Neural progenitor cell (in vitro differentiated cells): Measurements from ENCODE around the gene OLFML2B. TPM values are rescaled to one million over a fixed set of nuclear protein-coding genes. Genes with fewer than 3 reads are reported as not detected.

Source experiments
- DNase-seq: peaks from one replicate; pipeline ENCODE4 v3.0.0-alpha.2; 2016; ENCODE audit warnings: low spot score
- H2AFZ ChIP-seq: fragments of 200-600 bp; sonication (generic); replicated peaks from 2 replicates; pipeline ENCODE4 v1.6.1; 2016; ENCODE audit warnings: antibody characterized with exemption
- H3F3A ChIP-seq: fragments of 200-600 bp; sonication (generic); 2 replicates; pipeline ENCODE4 v1.6.1; 2016; ENCODE audit warnings: antibody characterized with exemption, low read depth
- H3K27ac ChIP-seq: fragments of 200-600 bp; sonication (generic); 2 replicates; pipeline ENCODE4 v1.5.1; 2016; ENCODE audit warnings: mild to moderate bottlenecking
- H3K27me3 ChIP-seq: fragments of 200-600 bp; sonication (generic); 2 replicates; pipeline ENCODE4 v1.6.1; 2016; ENCODE audit warnings: mild to moderate bottlenecking, moderate library complexity
- H3K36me3 ChIP-seq: fragments of 200-600 bp; sonication (generic); 2 replicates; pipeline ENCODE4 v1.5.1; 2016
- H3K4me1 ChIP-seq: fragments of 200-600 bp; sonication (generic); 2 replicates; pipeline ENCODE4 v1.6.1; 2016; ENCODE audit warnings: mixed run types
- H3K4me2 ChIP-seq: fragments of 200-600 bp; sonication (generic); 2 replicates; pipeline ENCODE4 v1.6.1; 2016
- H3K4me3 ChIP-seq: fragments of 200-600 bp; sonication (generic); 2 replicates; pipeline ENCODE4 v1.5.1; 2016
- H3K79me2 ChIP-seq: fragments of 200-600 bp; sonication (generic); 2 replicates; pipeline ENCODE4 v1.6.1; 2016; ENCODE audit warnings: low read depth
- H3K9ac ChIP-seq: fragments of 200-600 bp; sonication (generic); 2 replicates; pipeline ENCODE4 v1.6.1; 2016
- H3K9me3 ChIP-seq: fragments of 200-600 bp; sonication (generic); 2 replicates; pipeline ENCODE4 v1.5.1; 2016; ENCODE audit warnings: low read depth
- H4K20me1 ChIP-seq: fragments of 200-600 bp; sonication (generic); 2 replicates; pipeline ENCODE4 v1.6.1; 2016; ENCODE audit warnings: low read depth
- H3K27ac Mint-ChIP-seq: 3 replicates; pipeline ENCODE4 v1.8.0; 2021; ENCODE audit warnings: mixed read lengths
- H3K27me3 Mint-ChIP-seq: 2 replicates; pipeline ENCODE4 v1.8.0; 2022; ENCODE audit warnings: low read depth, mild to moderate bottlenecking, inconsistent platforms, moderate library complexity, mixed read lengths; ENCODE audit not compliant: insufficient read depth
- H3K36me3 Mint-ChIP-seq: 3 replicates; pipeline ENCODE4 v1.8.0; 2021; ENCODE audit warnings: mixed read lengths
- H3K4me1 Mint-ChIP-seq: 3 replicates; pipeline ENCODE4 v1.8.0; 2021; ENCODE audit warnings: mixed read lengths
- H3K4me3 Mint-ChIP-seq: 3 replicates; pipeline ENCODE4 v1.8.0; 2021; ENCODE audit warnings: mild to moderate bottlenecking, moderate library complexity, mixed read lengths
- H3K9me3 Mint-ChIP-seq: 3 replicates; pipeline ENCODE4 v1.8.0; 2020; ENCODE audit warnings: mixed read lengths
- EZH2 ChIP-seq: fragments of 200-600 bp; sonication (generic); IDR thresholded peaks from 2 replicates; pipeline ENCODE4 v1.6.1; 2017; ENCODE audit warnings: antibody characterized with exemption, mild to moderate bottlenecking, moderate library complexity
- EZH2phosphoT487 ChIP-seq: fragments of 200-600 bp; sonication (generic); IDR thresholded peaks from 2 replicates; pipeline ENCODE4 v1.6.1; 2017; ENCODE audit warnings: antibody characterized with exemption
- total RNA-seq: library from RNA; depleted of rRNA; stranded (reverse); fragments of >200 nt; gene quantifications from 2 replicates; pipeline ENCODE4 v1.2.3, GENCODE V29; 2015; ENCODE audit warnings: low replicate concordance
- TF ChIP-seq, protein P1 (sequence below): fragments of 200-600 bp; sonication (generic); IDR thresholded peaks from 2 replicates; pipeline ENCODE4 v1.5.1; 2017; ENCODE audit warnings: antibody characterized with exemption, mild to moderate bottlenecking

Gene OLFML2B
- total RNA-seq, 1 donor from 2014 or later, result 1.3 TPM

DNA sequence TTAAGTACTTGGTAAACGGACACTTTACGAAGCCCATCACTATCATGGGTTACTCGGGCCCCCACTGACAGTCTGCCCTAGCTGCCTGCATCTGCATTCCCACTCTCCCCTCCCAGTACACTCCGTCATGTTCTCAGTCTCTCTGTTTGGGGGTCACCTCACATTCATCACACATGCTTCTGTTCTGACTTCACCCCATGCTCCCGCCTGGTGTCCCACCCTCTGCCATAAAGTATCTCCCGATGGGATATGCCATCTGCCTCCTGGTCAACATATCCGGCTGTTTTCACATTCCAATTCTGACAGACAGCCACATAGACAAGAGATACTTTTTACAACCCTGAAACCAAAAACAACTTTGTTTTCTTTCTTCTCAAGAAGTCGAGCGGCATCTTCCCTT is 1.0 kb downstream of the OLFML2B start:
- Histone ChIP-seq H3K36me3 (no peaks in the 10 kb centered on the region), H3K4me1 (peaks cover 14% of the 10 kb centered on the region), H2AFZ (no peak overlapping the region), H3K9me3 (no peaks in the 10 kb centered on the region), H3K4me2 (peak overlapping the region; percentile 90), H3K4me3 (peak overlapping the region; percentile 69), H3K27me3 (peaks cover 61% of the 10 kb centered on the region), H3K79me2 (no peaks in the 10 kb centered on the region), H3K27ac (no peak overlapping the region), H4K20me1 (no peaks in the 10 kb centered on the region), H3F3A (peaks cover 17% of the 10 kb centered on the region), H3K9ac (no peak overlapping the region)
- Mint-ChIP-seq H3K27me3 (peaks cover 12% of the 10 kb centered on the region), H3K4me1 (peaks cover 22% of the 10 kb centered on the region), H3K36me3 (peaks cover 5% of the 10 kb centered on the region), H3K4me3 (peak overlapping the region; percentile 97), H3K27ac (no peak overlapping the region), H3K9me3 (peaks cover 4% of the 10 kb centered on the region)
- no peak for DNase-seq
- TF ChIP-seq EZH2phosphoT487 (no peak), EZH2 (no peak)
- TF ChIP-seq, protein P1, sequence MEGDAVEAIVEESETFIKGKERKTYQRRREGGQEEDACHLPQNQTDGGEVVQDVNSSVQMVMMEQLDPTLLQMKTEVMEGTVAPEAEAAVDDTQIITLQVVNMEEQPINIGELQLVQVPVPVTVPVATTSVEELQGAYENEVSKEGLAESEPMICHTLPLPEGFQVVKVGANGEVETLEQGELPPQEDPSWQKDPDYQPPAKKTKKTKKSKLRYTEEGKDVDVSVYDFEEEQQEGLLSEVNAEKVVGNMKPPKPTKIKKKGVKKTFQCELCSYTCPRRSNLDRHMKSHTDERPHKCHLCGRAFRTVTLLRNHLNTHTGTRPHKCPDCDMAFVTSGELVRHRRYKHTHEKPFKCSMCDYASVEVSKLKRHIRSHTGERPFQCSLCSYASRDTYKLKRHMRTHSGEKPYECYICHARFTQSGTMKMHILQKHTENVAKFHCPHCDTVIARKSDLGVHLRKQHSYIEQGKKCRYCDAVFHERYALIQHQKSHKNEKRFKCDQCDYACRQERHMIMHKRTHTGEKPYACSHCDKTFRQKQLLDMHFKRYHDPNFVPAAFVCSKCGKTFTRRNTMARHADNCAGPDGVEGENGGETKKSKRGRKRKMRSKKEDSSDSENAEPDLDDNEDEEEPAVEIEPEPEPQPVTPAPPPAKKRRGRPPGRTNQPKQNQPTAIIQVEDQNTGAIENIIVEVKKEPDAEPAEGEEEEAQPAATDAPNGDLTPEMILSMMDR, result no peak

DNA sequence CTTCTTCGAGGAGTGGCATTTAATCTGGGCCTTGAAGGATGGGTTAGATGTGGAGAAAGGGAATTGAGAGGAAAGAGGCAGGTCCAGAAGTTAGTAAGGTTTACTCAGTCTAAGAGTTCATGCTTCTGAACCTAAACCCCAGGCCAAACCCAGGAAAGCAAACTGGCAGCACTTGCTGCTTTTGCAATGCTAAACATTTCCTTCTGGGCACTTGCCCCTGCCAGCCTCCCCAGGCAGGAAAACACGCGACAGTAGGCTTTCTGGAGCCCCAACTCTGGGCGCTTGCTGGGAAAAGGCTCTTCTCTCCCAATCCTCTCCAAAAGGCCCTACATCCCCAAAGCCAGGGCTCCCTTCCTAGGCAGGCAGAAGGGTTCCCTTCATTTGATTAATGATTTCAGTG is 2.5 kb downstream of the OLFML2B start:
- Mint-ChIP-seq H3K9me3 (no peaks in the 10 kb centered on the region), H3K4me1 (peaks cover 22% of the 10 kb centered on the region), H3K27ac (no peak overlapping the region), H3K4me3 (peak overlapping the region; percentile 66), H3K36me3 (peaks cover 3% of the 10 kb centered on the region), H3K27me3 (peaks cover 15% of the 10 kb centered on the region)
- no peaks in the 10 kb centered on the region for H3K9me3 ChIP-seq
- DNase-seq, result no peak
- no peak overlapping the region for H3K4me3 ChIP-seq
- H3K4me1 ChIP-seq, result peaks cover 14% of the 10 kb centered on the region
- H3K79me2 ChIP-seq, result no peaks in the 10 kb centered on the region
- peak overlapping the region; percentile 36 for H3K4me2 ChIP-seq
- H3K36me3 ChIP-seq, result no peaks in the 10 kb centered on the region
- no peak overlapping the region for H3K9ac ChIP-seq
- no peak overlapping the region for H3K27ac ChIP-seq
- no peaks in the 10 kb centered on the region for H4K20me1 ChIP-seq
- H3K27me3 ChIP-seq, result peaks cover 47% of the 10 kb centered on the region
- H2AFZ ChIP-seq, result no peak overlapping the region
- TF ChIP-seq EZH2phosphoT487 (no peak), EZH2 (no peak)
- TF ChIP-seq, protein P1, result no peak
- peaks cover 17% of the 10 kb centered on the region for H3F3A ChIP-seq

DNA sequence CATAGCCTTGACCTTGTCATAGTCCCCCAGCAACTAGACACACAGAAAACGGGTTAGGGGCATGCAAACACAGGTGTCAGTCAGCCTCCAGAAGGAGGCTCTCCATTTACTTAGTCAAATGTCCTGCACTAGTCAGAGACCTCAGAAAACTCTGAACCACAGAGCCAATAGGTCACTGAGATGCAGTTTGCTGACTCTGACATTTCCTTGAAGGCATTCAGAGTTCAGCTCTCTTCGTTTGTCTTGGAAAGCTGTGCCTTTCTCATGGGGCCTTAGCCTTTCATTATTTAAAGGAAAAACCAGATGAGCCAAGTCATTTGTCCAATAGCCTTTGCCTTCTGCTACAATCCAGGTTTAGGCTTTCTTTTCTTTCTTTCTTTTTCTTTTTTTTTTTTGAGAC is 3.5 kb downstream of the OLFML2B start:
- Mint-ChIP-seq H3K27ac (no peak overlapping the region), H3K4me3 (no peak overlapping the region), H3K4me1 (peaks cover 22% of the 10 kb centered on the region), H3K9me3 (no peaks in the 10 kb centered on the region), H3K36me3 (no peaks in the 10 kb centered on the region), H3K27me3 (peaks cover 15% of the 10 kb centered on the region)
- Histone ChIP-seq H3K9ac (no peak overlapping the region), H3K9me3 (no peaks in the 10 kb centered on the region), H3K4me2 (no peak overlapping the region), H3K4me1 (peaks cover 14% of the 10 kb centered on the region), H3K4me3 (no peak overlapping the region), H3K27me3 (peaks cover 37% of the 10 kb centered on the region), H3K79me2 (no peaks in the 10 kb centered on the region), H3K27ac (no peak overlapping the region), H2AFZ (no peak overlapping the region), H4K20me1 (no peaks in the 10 kb centered on the region), H3F3A (peaks cover 17% of the 10 kb centered on the region), H3K36me3 (no peaks in the 10 kb centered on the region)
- TF ChIP-seq EZH2phosphoT487, result no peak
- TF ChIP-seq EZH2, result no peak
- TF ChIP-seq, protein P1, result no peak
- no peak for DNase-seq
